HFFc6 (cell line): ENCODE results near the gene LSG1. TPM values are rescaled to one million over a fixed set of nuclear protein-coding genes. Genes with fewer than 3 reads are reported as not detected.
A peak's percentile ranks its signal among the peaks of the same experiment; 100 is the strongest.

ENCODE experiments used
- DNase-seq: peaks from one replicate; pipeline ENCODE4 v3.0.0-alpha.2; 2018
- H3K27ac Mint-ChIP-seq: 2 replicates; pipeline ENCODE4 v1.8.0; 2020; ENCODE audit warnings: mild to moderate bottlenecking, mixed read lengths
- H3K27me3 Mint-ChIP-seq: 2 replicates; pipeline ENCODE4 v1.8.0; 2021; ENCODE audit warnings: mild to moderate bottlenecking, moderate library complexity, mixed read lengths; ENCODE audit not compliant: insufficient read depth
- H3K36me3 Mint-ChIP-seq: 2 replicates; pipeline ENCODE4 v1.8.0; 2021; ENCODE audit warnings: low read depth, mixed read lengths
- H3K4me1 Mint-ChIP-seq: 2 replicates; pipeline ENCODE4 v1.8.0; 2020; ENCODE audit warnings: low read depth, mixed read lengths
- H3K4me3 Mint-ChIP-seq: 2 replicates; pipeline ENCODE4 v1.8.0; 2020; ENCODE audit warnings: mild to moderate bottlenecking, moderate library complexity, mixed read lengths
- H3K9me3 Mint-ChIP-seq: 2 replicates; pipeline ENCODE4 v1.8.0; 2020; ENCODE audit warnings: mild to moderate bottlenecking, mixed read lengths
- CTCF ChIP-seq: fragments of 200-600 bp; sonication (generic); IDR thresholded peaks from 2 replicates; pipeline ENCODE4 v1.5.0; 2021; ENCODE audit warnings: antibody characterized with exemption, mild to moderate bottlenecking
- total RNA-seq, 6 experiments: library from RNA; stranded (reverse); fragmentation: NEBNext Ultra II Directional; extraction: Animal tissue kit (Norgen Biotek cat#: 25700); gene quantifications; 2 replicates in 1 of 6; 3 replicates in 5 of 6; pipeline ENCODE4 v1.2.3, GENCODE V29; 2021

LSG1 gene
- total RNA-seq, 6 experiments from 2014 or later = 26.4 to 31.7 (median 29.3) TPM

- no peaks in the 10 kb centered on the region; the same call in 1 of the 2 replicates for H3K27me3 Mint-ChIP-seq
- H3K36me3 Mint-ChIP-seq = no peaks in the 10 kb centered on the region; the same call in 1 of the 2 replicates
- H3K4me3 Mint-ChIP-seq = peak overlapping the region; percentile 52; the same call in 1 of the 2 replicates
- DNase-seq = no peak
- no peak for TF ChIP-seq CTCF
- no peak overlapping the region for H3K27ac Mint-ChIP-seq
- H3K9me3 Mint-ChIP-seq = no peaks in the 10 kb centered on the region
- H3K4me1 Mint-ChIP-seq = peaks cover 34% of the 10 kb centered on the region
These were observed 3.2 kb upstream of the LSG1 start for GRCh38 chr3:194675081-194675640.

GRCh38 chr3:194673761-194674160 lies 1.8 kb upstream of the LSG1 start:
- Mint-ChIP-seq H3K27me3 (no peaks in the 10 kb centered on the region), H3K27ac (no peak overlapping the region), H3K9me3 (no peaks in the 10 kb centered on the region), H3K4me3 (peak overlapping the region; percentile 30), H3K36me3 (peaks cover 5% of the 10 kb centered on the region), H3K4me1 (peaks cover 38% of the 10 kb centered on the region)
- no peak for DNase-seq
- TF ChIP-seq CTCF = no peak

GRCh38 chr3:194672876-194673275 lies 885 bp upstream of the LSG1 start:
- Mint-ChIP-seq H3K4me1 (peaks cover 38% of the 10 kb centered on the region), H3K27me3 (no peaks in the 10 kb centered on the region), H3K36me3 (peaks cover 10% of the 10 kb centered on the region), H3K27ac (peak overlapping the region; percentile 99), H3K4me3 (peak overlapping the region; percentile 99), H3K9me3 (no peaks in the 10 kb centered on the region)
- DNase-seq = no peak
- no peak for TF ChIP-seq CTCF

GRCh38 chr3:194671511-194671899 lies 486 bp downstream of the LSG1 start:
- Mint-ChIP-seq H3K4me1 (peaks cover 38% of the 10 kb centered on the region), H3K27me3 (no peaks in the 10 kb centered on the region), H3K36me3 (peaks cover 10% of the 10 kb centered on the region), H3K9me3 (no peaks in the 10 kb centered on the region), H3K4me3 (peak overlapping the region; percentile 99), H3K27ac (peak overlapping the region; percentile 99)
- peak; percentile 59 for DNase-seq
- peak; percentile 93 for TF ChIP-seq CTCF

GRCh38 chr3:194667363-194667762 lies 4.6 kb downstream of the LSG1 start:
- Mint-ChIP-seq H3K27me3 (no peaks in the 10 kb centered on the region), H3K36me3 (peaks cover 25% of the 10 kb centered on the region), H3K4me3 (no peak overlapping the region), H3K4me1 (peaks cover 19% of the 10 kb centered on the region), H3K9me3 (no peaks in the 10 kb centered on the region), H3K27ac (0 out of 2 replicates have a peak overlapping the region, but pooled peaks have one; percentile 4)
- no peak for DNase-seq
- TF ChIP-seq CTCF = no peak

- DNase-seq = no peak
- Mint-ChIP-seq H3K36me3 (peaks cover 25% of the 10 kb centered on the region), H3K4me3 (no peak overlapping the region)
These were observed 7.1 kb downstream of the LSG1 start for GRCh38 chr3:194664857-194665256.

More at GRCh38 chr3:194664857-194665256, 7.1 kb downstream of the LSG1 start:
- Mint-ChIP-seq H3K27me3 (no peaks in the 10 kb centered on the region), H3K9me3 (no peaks in the 10 kb centered on the region), H3K4me1 (peaks cover 2% of the 10 kb centered on the region; the same call in 1 of the 2 replicates), H3K27ac (no peak overlapping the region)
- TF ChIP-seq CTCF = no peak; the same call in 1 of the 2 replicates
